Psoas muscle (tissue), 8 donors: ENCODE measurements around the gene FEZF2. TPM values are rescaled to one million over a fixed set of nuclear protein-coding genes. Genes with fewer than 3 reads are reported as not detected.

Experiments
- ATAC-seq, 4 donors: fragments of 200-7000 bp; cut with Tn5 transposase; one replicate each; pipeline ENCODE4 v1.9.1; 2020; ENCODE audit warnings: moderate library complexity in 3 of 4, mild to moderate bottlenecking in 2 of 4
- DNase-seq, 2 donors: peaks; one replicate each; pipeline ENCODE4 v3.0.0-alpha.2; 2020
- H3K27ac ChIP-seq: fragments of 200-600 bp; one replicate; pipeline ENCODE4 v1.8.0; 2022
- H3K27me3 ChIP-seq, 3 donors: fragments of 200-600 bp in 1 of 3; one replicate each; pipeline versions ENCODE4 v1.6.1 to v1.8.0; 2013 to 2022; ENCODE audit warnings: low read length in 2 of 3, mild to moderate bottlenecking in 2 of 3, moderate library complexity in 1 of 3; ENCODE audit not compliant: insufficient read depth in 3 of 3
- H3K36me3 ChIP-seq, 2 donors: fragments of 200-600 bp in 1 of 2; one replicate each; pipeline versions ENCODE4 v1.6.1 to v1.8.0; 2013 to 2022; ENCODE audit warnings: low read depth in 1 of 2, mild to moderate bottlenecking in 1 of 2, moderate library complexity in 1 of 2; ENCODE audit not compliant: insufficient read depth in 1 of 2
- H3K4me1 ChIP-seq: fragments of 200-600 bp; one replicate; pipeline ENCODE4 v1.8.0; 2022
- H3K4me3 ChIP-seq: fragments of 200-600 bp; one replicate; pipeline ENCODE4 v1.8.0; 2022; ENCODE audit warnings: mild to moderate bottlenecking
- H3K9me3 ChIP-seq: fragments of 200-600 bp; one replicate; pipeline ENCODE4 v1.8.0; 2022
- CTCF ChIP-seq: fragments of 200-600 bp; IDR thresholded peaks from one replicate; pipeline ENCODE4 v1.8.0; 2022; ENCODE audit warnings: antibody characterized with exemption
- WGBS, 3 donors: extraction: QIAGEN DNeasy Blood & Tissue Kit; methylation state at CpG; one replicate each; pipeline versions ENCODE4 v1.1.6 to v1.1.7; 2013; 5-methylcytosine and 5-hydroxymethylcytosine counted together
- intact Hi-C, 2 donors: fragments of 100-400 bp; cut with DNase I; formaldehyde crosslinking; loops; one replicate each; pipeline versions ENCODE4 v1.11.0 to v1.14.2; 2022
- polyA plus RNA-seq, 3 donors: library from polyadenylated mRNA; stranded (reverse); fragments of 200-250 nt; gene quantifications; one replicate each; pipeline ENCODE4 v1.2.3, GENCODE V29; 2013
- total RNA-seq, 4 donors: library from RNA; stranded (reverse); fragmentation: NEBNext Ultra II Directional in 2 of 4; extraction: Animal tissue kit (Norgen Biotek cat#: 25700) in 2 of 4; gene quantifications; one replicate each; pipeline versions ENCODE4 v1.2.1 to v1.2.4, GENCODE V29; 2021 to 2023
- donor health status: healthy with polysubstance abuse.
- donor health status: DM: no; HTN: no; CAD: no; lungs with moderate emphysema.
- donor health status: Bipolar disorder and iron deficiency.
- donor health status: healthy.
- donor health status: DM: yes; HTN: yes; CAD: no.
- donor health status: DM: no; HTN: no; CAD: no.
- donor health status: DM: no; HTN: no; CAD: no.
- donor health status: DM: yes; HTN: yes; CAD: no.

The FEZF2 gene
- total and polyA plus RNA-seq, 7 donors, result not detected

- Histone ChIP-seq H3K27me3 (no peaks in the 10 kb centered on the region), H3K36me3 (no peaks in the 10 kb centered on the region), H3K9me3 (no peaks in the 10 kb centered on the region), H3K4me1 (no peaks in the 10 kb centered on the region), H3K4me3 (no peak overlapping the region), H3K27ac (no peak overlapping the region)
- TF ChIP-seq CTCF, result no peak
- ATAC-seq, result no peak
- DNase-seq, result no peak
- 81 to 82% (median 81%) methylated on average over 8 of the region's 8 CpGs for WGBS, 3 donors
- intact Hi-C loops, result no loop called here
These were observed 31.0 kb upstream of the FEZF2 start for GRCh38 chr3:62404321-62404720.

- no peak for TF ChIP-seq CTCF
- no peaks in the 10 kb centered on the region for H3K9me3 ChIP-seq
- H3K4me3 ChIP-seq, result no peak overlapping the region
- no peaks in the 10 kb centered on the region for H3K36me3 ChIP-seq
- H3K27me3 ChIP-seq, result no peaks in the 10 kb centered on the region
- ATAC-seq (no peak), DNase-seq (no peak)
- no peaks in the 10 kb centered on the region for H3K4me1 ChIP-seq
- intact Hi-C loops, result no loop called here
- 79 to 85% (median 81%) methylated on average over 3 of the region's 3 CpGs for WGBS, 3 donors
- no peak overlapping the region for H3K27ac ChIP-seq
These were observed 30.4 kb upstream of the FEZF2 start for GRCh38 chr3:62403765-62404164.

GRCh38 chr3:62392626-62393292 lies 19.4 kb upstream of the FEZF2 start:
- TF ChIP-seq CTCF, result no peak
- DNase-seq (no peak), ATAC-seq (no peak)
- Histone ChIP-seq H3K27me3 (peaks cover 0 to 4% (median 0%) of the 10 kb centered on the region in 3 donors), H3K9me3 (no peaks in the 10 kb centered on the region), H3K36me3 (no peaks in the 10 kb centered on the region), H3K4me3 (no peak overlapping the region), H3K27ac (no peak overlapping the region), H3K4me1 (no peaks in the 10 kb centered on the region)
- intact Hi-C loops, result no loop called here
- WGBS, 3 donors, result 46 to 68% (median 57%) methylated on average over 5 of the region's 5 CpGs

- Histone ChIP-seq H3K4me1 (no peaks in the 10 kb centered on the region), H3K27ac (no peak overlapping the region), H3K4me3 (no peak overlapping the region), H3K36me3 (no peaks in the 10 kb centered on the region), H3K27me3 (peaks cover 0 to under 1% (median 0%) of the 10 kb centered on the region in 3 donors), H3K9me3 (no peaks in the 10 kb centered on the region)
- 82 to 90% (median 87%) methylated on average over 3 of the region's 3 CpGs for WGBS, 3 donors
- TF ChIP-seq CTCF, result no peak
- DNase-seq (no peak), ATAC-seq (no peak)
- intact Hi-C loops, result no loop called here
These were observed 13.9 kb upstream of the FEZF2 start for GRCh38 chr3:62387251-62387650.

GRCh38 chr3:62379321-62379798 lies 6.0 kb upstream of the FEZF2 start:
- Histone ChIP-seq H3K9me3 (no peaks in the 10 kb centered on the region), H3K27me3 (peaks cover 3 to 77% (median 31%) of the 10 kb centered on the region in 3 donors), H3K36me3 (no peaks in the 10 kb centered on the region), H3K4me1 (no peaks in the 10 kb centered on the region), H3K4me3 (no peak overlapping the region), H3K27ac (no peak overlapping the region)
- intact Hi-C loops, result no loop called here
- TF ChIP-seq CTCF, result no peak
- no peak for ATAC-seq
- DNase-seq, result no peak
- 1 to 4% (median 4%) methylated on average over 21 of the region's 21 CpGs for WGBS, 3 donors
